OCI-LY7 (cell line): ENCODE results near the gene FAM118B. TPM values are rescaled to one million over a fixed set of nuclear protein-coding genes. Genes with fewer than 3 reads are reported as not detected.

Experiments
- BruUV-seq: library from RNA; stranded (reverse); fragments of 400-500 nt; replicated peaks from 2 replicates; lab custom pipeline; 2021; lab: Mats Ljungman, UMichigan
- CTCF ChIA-PET: fragments of 300-600 bp; sonication (Branson Sonifier 250); formaldehyde crosslinking; loops from one replicate; lab custom pipeline; 2022; ENCODE audit warnings: antibody characterized with exemption; ENCODE audit not compliant: unreplicated experiment; lab: Charles Lee
- POLR2A ChIA-PET: fragments of 300-600 bp; sonication (Branson Sonifier 250); formaldehyde crosslinking; loops from one replicate; lab custom pipeline; 2022; ENCODE audit warnings: antibody characterized with exemption; lab: Charles Lee
- DNase-seq: peaks from one replicate; pipeline ENCODE4 v3.0.0-alpha.2; 2015; ENCODE audit warnings: low spot score
- H2AFZ ChIP-seq: fragments of 200-600 bp; sonication (generic), shearing (Covaris generic); 2 replicates; pipeline ENCODE4 v1.6.1; 2014; ENCODE audit warnings: mild to moderate bottlenecking, antibody characterized with exemption, low read length, moderate library complexity
- H3K27ac ChIP-seq: fragments of 200-600 bp; sonication (generic); 2 replicates; pipeline ENCODE4 v1.5.1; 2014; ENCODE audit warnings: mixed run types, low read depth, mild to moderate bottlenecking, moderate library complexity, low read length, inconsistent platforms; ENCODE audit not compliant: poor library complexity, severe bottlenecking
- H3K36me3 ChIP-seq: fragments of 200-600 bp; sonication (generic); 2 replicates; pipeline ENCODE4 v1.6.1; 2014; ENCODE audit warnings: mild to moderate bottlenecking, antibody characterized with exemption, low read length, moderate library complexity, mixed read lengths; ENCODE audit not compliant: insufficient read depth
- H3K4me1 ChIP-seq: fragments of 200-600 bp; sonication (generic); 2 replicates; pipeline ENCODE4 v1.5.1; 2014; ENCODE audit warnings: mild to moderate bottlenecking, low read length; ENCODE audit not compliant: insufficient read depth, poor library complexity, severe bottlenecking
- H3K4me2 ChIP-seq: fragments of 200-600 bp; sonication (generic); 2 replicates; pipeline ENCODE4 v1.6.1; 2014; ENCODE audit warnings: mild to moderate bottlenecking, low read length
- H3K4me3 ChIP-seq: fragments of 200-600 bp; sonication (generic); 2 replicates; pipeline ENCODE4 v1.5.1; 2014; ENCODE audit warnings: mild to moderate bottlenecking, low read depth, low read length; ENCODE audit not compliant: poor library complexity, severe bottlenecking
- H3K79me2 ChIP-seq: fragments of 200-600 bp; sonication (generic); 2 replicates; pipeline ENCODE4 v1.6.1; 2016; ENCODE audit warnings: low read depth, mild to moderate bottlenecking, low read length, moderate library complexity, mixed read lengths; ENCODE audit not compliant: insufficient read depth
- H3K9me2 ChIP-seq: fragments of 200-600 bp; sonication (generic); 2 replicates; pipeline ENCODE4 v1.6.1; 2016; ENCODE audit warnings: mild to moderate bottlenecking, low read length, mixed read lengths; ENCODE audit not compliant: insufficient read depth
- H3K9me3 ChIP-seq: fragments of 200-600 bp; sonication (generic); 2 replicates; pipeline ENCODE4 v1.6.1; 2014; ENCODE audit warnings: mild to moderate bottlenecking, mixed run types, low read length, mixed read lengths
- H4K20me1 ChIP-seq: fragments of 200-600 bp; sonication (generic); 2 replicates; pipeline ENCODE4 v1.6.1; 2014; ENCODE audit warnings: mild to moderate bottlenecking, antibody characterized with exemption, low read length, moderate library complexity, mixed read lengths; ENCODE audit not compliant: insufficient read depth
- CTCF ChIP-seq: fragments of 200-600 bp; sonication (generic); conservative IDR thresholded peaks from 2 replicates; pipeline ENCODE4 v1.5.1; 2014; ENCODE audit warnings: mild to moderate bottlenecking, antibody characterized with exemption, low read length, moderate library complexity, mixed read lengths
- EZH2phosphoT487 ChIP-seq: fragments of 200-600 bp; sonication (generic); IDR thresholded peaks from 2 replicates; pipeline ENCODE4 v1.6.1; 2018; ENCODE audit warnings: low read depth, borderline replicate concordance, mild to moderate bottlenecking, mixed run types, antibody characterized with exemption, low read length, moderate library complexity, mixed read lengths
- intact Hi-C: fragments of 100-400 bp; cut with micrococcal nuclease; formaldehyde crosslinking; loops from one replicate; pipeline ENCODE4 v1.10.0; 2022; ENCODE audit not compliant: unreplicated experiment
- small RNA-seq: library from RNA; depleted of rRNA; stranded (forward); fragments of <200 nt; gene quantifications from one replicate; pipeline ENCODE3, GENCODE V24; 2014
- total RNA-seq, 2 experiments: library from RNA; depleted of rRNA in 1 of 2; stranded (reverse); fragments of >200 nt in 1 of 2; shearing (Covaris generic) in 1 of 2; gene quantifications; 2 replicates each; pipeline ENCODE4 v1.2.3, GENCODE V29; 2014 to 2022

FAM118B gene
- total RNA-seq, 2 experiments from 2014 or later = 9.9 to 14.8 TPM

GRCh38 chr11:126310992-126311310 lies 99.4 kb downstream of the FAM118B start:
- no peaks in the 10 kb centered on the region for H3K9me2 ChIP-seq
- intact Hi-C loops = loop anchor here (1.0 to 5.0 kb wide), 3 partner anchors 129 to 681 kb away; no protein-coding TSS in a partner anchor
- no peak overlapping the region for H3K4me2 ChIP-seq
- BruUV-seq = no TSS peak
- ChIA-PET CTCF (interaction anchor here (0.8 to 1.0 kb wide), 2 partner anchors 170 to 173 kb away, joined by 3 to 6 read pairs; no protein-coding TSS in a partner anchor), POLR2A (interaction anchor here (0.7 to 1.5 kb wide), 2 partner anchors 13 to 43 kb away, joined by 3 to 4 read pairs; no protein-coding TSS in a partner anchor)
- no peak for DNase-seq
- H3K4me3 ChIP-seq = no peak overlapping the region
- H3K36me3 ChIP-seq = peaks cover 65% of the 10 kb centered on the region
- no peaks in the 10 kb centered on the region for H3K79me2 ChIP-seq
- H3K9me3 ChIP-seq = 0 out of 2 replicates have a peak, but pooled peaks cover 4% of the 10 kb centered on the region
- no peaks in the 10 kb centered on the region for H4K20me1 ChIP-seq
- TF ChIP-seq CTCF (no peak), EZH2phosphoT487 (no peak)
- no peak overlapping the region for H3K27ac ChIP-seq
- peaks cover 4% of the 10 kb centered on the region for H3K4me1 ChIP-seq
- no peak overlapping the region for H2AFZ ChIP-seq

GRCh38 chr11:126311401-126312291 lies 100.1 kb downstream of the FAM118B start:
- Histone ChIP-seq H3K9me3 (0 out of 2 replicates have a peak, but pooled peaks cover 5% of the 10 kb centered on the region), H4K20me1 (no peaks in the 10 kb centered on the region), H2AFZ (no peak overlapping the region), H3K9me2 (no peaks in the 10 kb centered on the region), H3K4me2 (no peak overlapping the region), H3K4me1 (peaks cover 4% of the 10 kb centered on the region), H3K36me3 (peaks cover 68% of the 10 kb centered on the region), H3K27ac (no peak overlapping the region), H3K79me2 (no peaks in the 10 kb centered on the region), H3K4me3 (no peak overlapping the region)
- DNase-seq = no peak
- intact Hi-C loops = loop anchor here (5.0 kb wide), 1 partner anchor 681 kb away; no protein-coding TSS in a partner anchor
- POLR2A ChIA-PET = interaction anchor here (0.7 to 1.5 kb wide), 3 partner anchors 12 to 42 kb away, joined by 3 to 4 read pairs (median 3); no protein-coding TSS in a partner anchor
- BruUV-seq = no TSS peak
- TF ChIP-seq EZH2phosphoT487 = no peak
- no peak for TF ChIP-seq CTCF
- CTCF ChIA-PET = interaction anchor here (0.8 to 1.2 kb wide), 2 partner anchors 169 to 173 kb away, joined by 4 to 6 read pairs; no protein-coding TSS in a partner anchor

Small RNAs within 50 kb of the gene (small RNA-seq; reads per million reads assigned to genes)
- gene AP001893.2 (not detected), gene RN7SL351P (not detected), gene RNU4-86P (not detected)

Other genes with a start within 250 kb of the FAM118B start
- gene CDON, start 148.9 kb upstream of the FAM118B start, total RNA-seq (2014; rRNA removed; shearing (Covaris generic)) = 1.5 and 2.0 TPM in 2 replicates
- gene CDON, start 148.9 kb upstream of the FAM118B start, total RNA-seq (2022) = 1.1 and 2.5 TPM in 2 replicates
- gene RPUSD4, start 132 bp upstream of the FAM118B start, total RNA-seq (2014; rRNA removed; shearing (Covaris generic)) = 29.1 and 39.2 TPM in 2 replicates
- 36.2 and 37.0 TPM in 2 replicates for gene RPUSD4, start 132 bp upstream of the FAM118B start, total RNA-seq (2022)
- 56.5 and 62.9 TPM in 2 replicates for gene SRPRA, start 57.1 kb downstream of the FAM118B start, total RNA-seq (2014; rRNA removed; shearing (Covaris generic))
- gene SRPRA, start 57.1 kb downstream of the FAM118B start, total RNA-seq (2022) = 95.2 and 100 TPM in 2 replicates
- gene FOXRED1, start 57.4 kb downstream of the FAM118B start, total RNA-seq (2014; rRNA removed; shearing (Covaris generic)) = 30.4 and 42.5 TPM in 2 replicates
- gene FOXRED1, start 57.4 kb downstream of the FAM118B start, total RNA-seq (2022) = 62.4 and 65.7 TPM in 2 replicates
- gene TIRAP, start 71.3 kb downstream of the FAM118B start, total RNA-seq (2014; rRNA removed; shearing (Covaris generic)) = 3.4 TPM in 2 replicates
- 8.6 and 9.8 TPM in 2 replicates for gene TIRAP, start 71.3 kb downstream of the FAM118B start, total RNA-seq (2022)
- gene DCPS, start 92.3 kb downstream of the FAM118B start, total RNA-seq (2014; rRNA removed; shearing (Covaris generic)) = 24.2 and 30.4 TPM in 2 replicates
- 33.9 and 36.5 TPM in 2 replicates for gene DCPS, start 92.3 kb downstream of the FAM118B start, total RNA-seq (2022)
- 10.0 and 14.3 TPM in 2 replicates for gene ST3GAL4, start 143.9 kb downstream of the FAM118B start, total RNA-seq (2014; rRNA removed; shearing (Covaris generic))
- gene ST3GAL4, start 143.9 kb downstream of the FAM118B start, total RNA-seq (2022) = 17.4 and 18.8 TPM in 2 replicates